Neural cell (in vitro differentiated cells): ENCODE results near the gene GALNT4.

Experiments
- CTCF ChIP-seq: fragments of 450-650 bp; IDR thresholded peaks from 2 replicates; pipeline ENCODE4 v1.5.1; 2014; ENCODE audit warnings: antibody characterized with exemption, mild to moderate bottlenecking, moderate library complexity; ENCODE audit not compliant: poor library complexity, severe bottlenecking
- EZH2 ChIP-seq: fragments of 200-600, 300-800 bp; shearing (Covaris generic), sonication (generic); IDR thresholded peaks from 2 replicates; pipeline ENCODE4 v1.6.1; 2014; ENCODE audit warnings: antibody characterized with exemption, low read length, borderline replicate concordance, mild to moderate bottlenecking; ENCODE audit not compliant: insufficient read depth, poor library complexity, severe bottlenecking
- POLR2AphosphoS5 ChIP-seq: IDR thresholded peaks from 2 replicates; pipeline ENCODE4 v1.6.1; 2012
- SMC3 ChIP-seq: fragments of 450-650 bp; conservative IDR thresholded peaks from 2 replicates; pipeline ENCODE4 v1.6.1; 2014; ENCODE audit warnings: antibody characterized with exemption, mild to moderate bottlenecking, moderate library complexity; ENCODE audit not compliant: poor library complexity

GRCh38 chr12:89501793-89502192 is 22.8 kb downstream of the GALNT4 start:
- TF ChIP-seq CTCF = no peak
- TF ChIP-seq EZH2 = no peak
- no peak for TF ChIP-seq POLR2AphosphoS5
- no peak for TF ChIP-seq SMC3
